PFSK-1 (cell line): ENCODE measurements around the gene TENT4B.

Experiments used
- FOXP2 ChIP-seq: optimal IDR thresholded peaks from 2 replicates; pipeline ENCODE3; 2011; ENCODE audit warnings: borderline replicate concordance, control low read depth, inconsistent platforms; ENCODE audit not compliant: insufficient read depth; ENCODE audit errors: extremely low read length, extremely low read depth
- POLR2AphosphoS5 ChIP-seq: IDR thresholded peaks from 2 replicates; pipeline ENCODE4 v1.6.1; 2012; ENCODE audit warnings: low read depth, mild to moderate bottlenecking, control low read depth, low read length, moderate library complexity
- SIN3A ChIP-seq: IDR thresholded peaks from 2 replicates; pipeline ENCODE4 v1.6.1; 2012; ENCODE audit warnings: mild to moderate bottlenecking, low read length, moderate library complexity, borderline replicate concordance; ENCODE audit not compliant: insufficient read depth
- TAF1 ChIP-seq: IDR thresholded peaks from 2 replicates; pipeline ENCODE4 v1.6.1; 2012; ENCODE audit warnings: low read length, control low read depth, borderline replicate concordance; ENCODE audit not compliant: insufficient read depth
- TF ChIP-seq, protein P1 (sequence below), 2 experiments: IDR thresholded peaks; 2 replicates each; pipeline versions ENCODE4 v1.6.1 to v1.8.0; 2011 to 2012; ENCODE audit warnings: low read depth in 2 of 2, low read length in 2 of 2, control low read depth in 1 of 2, inconsistent platforms in 1 of 2, mild to moderate bottlenecking in 1 of 2, moderate library complexity in 1 of 2; ENCODE audit not compliant: insufficient read depth in 1 of 2

DNA sequence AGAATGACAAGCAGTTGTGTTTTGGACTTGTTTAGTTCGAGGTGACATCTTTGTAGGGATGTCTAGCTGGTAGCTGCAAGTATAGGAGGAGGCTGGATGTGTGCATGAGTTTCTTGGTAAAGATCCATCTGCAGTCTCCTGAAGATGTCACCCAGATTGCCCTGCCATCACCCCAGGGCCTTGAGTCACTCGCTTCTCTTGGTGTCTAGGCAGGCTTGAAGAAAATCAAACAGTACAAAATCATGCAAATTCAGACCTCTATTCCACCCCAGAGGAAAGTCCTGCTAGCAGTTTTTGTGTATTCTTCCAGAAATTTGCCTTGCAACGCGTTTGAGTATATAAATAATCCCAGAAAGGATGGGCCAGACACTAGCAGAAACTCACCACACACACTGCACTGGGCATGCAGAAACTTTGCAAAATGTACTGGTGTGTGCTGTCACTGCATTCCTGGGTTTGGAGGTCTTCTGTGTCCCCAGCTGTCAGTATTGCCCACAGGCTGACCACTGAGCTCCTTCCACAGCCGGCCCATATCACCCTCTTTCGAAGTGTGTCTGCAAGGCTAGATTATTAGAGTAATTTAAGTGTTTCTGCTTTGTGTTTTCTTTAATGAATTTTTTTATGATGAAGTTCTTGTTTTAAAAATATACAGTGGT is 51.5 kb downstream of the TENT4B start:
- TF ChIP-seq, protein P1, sequence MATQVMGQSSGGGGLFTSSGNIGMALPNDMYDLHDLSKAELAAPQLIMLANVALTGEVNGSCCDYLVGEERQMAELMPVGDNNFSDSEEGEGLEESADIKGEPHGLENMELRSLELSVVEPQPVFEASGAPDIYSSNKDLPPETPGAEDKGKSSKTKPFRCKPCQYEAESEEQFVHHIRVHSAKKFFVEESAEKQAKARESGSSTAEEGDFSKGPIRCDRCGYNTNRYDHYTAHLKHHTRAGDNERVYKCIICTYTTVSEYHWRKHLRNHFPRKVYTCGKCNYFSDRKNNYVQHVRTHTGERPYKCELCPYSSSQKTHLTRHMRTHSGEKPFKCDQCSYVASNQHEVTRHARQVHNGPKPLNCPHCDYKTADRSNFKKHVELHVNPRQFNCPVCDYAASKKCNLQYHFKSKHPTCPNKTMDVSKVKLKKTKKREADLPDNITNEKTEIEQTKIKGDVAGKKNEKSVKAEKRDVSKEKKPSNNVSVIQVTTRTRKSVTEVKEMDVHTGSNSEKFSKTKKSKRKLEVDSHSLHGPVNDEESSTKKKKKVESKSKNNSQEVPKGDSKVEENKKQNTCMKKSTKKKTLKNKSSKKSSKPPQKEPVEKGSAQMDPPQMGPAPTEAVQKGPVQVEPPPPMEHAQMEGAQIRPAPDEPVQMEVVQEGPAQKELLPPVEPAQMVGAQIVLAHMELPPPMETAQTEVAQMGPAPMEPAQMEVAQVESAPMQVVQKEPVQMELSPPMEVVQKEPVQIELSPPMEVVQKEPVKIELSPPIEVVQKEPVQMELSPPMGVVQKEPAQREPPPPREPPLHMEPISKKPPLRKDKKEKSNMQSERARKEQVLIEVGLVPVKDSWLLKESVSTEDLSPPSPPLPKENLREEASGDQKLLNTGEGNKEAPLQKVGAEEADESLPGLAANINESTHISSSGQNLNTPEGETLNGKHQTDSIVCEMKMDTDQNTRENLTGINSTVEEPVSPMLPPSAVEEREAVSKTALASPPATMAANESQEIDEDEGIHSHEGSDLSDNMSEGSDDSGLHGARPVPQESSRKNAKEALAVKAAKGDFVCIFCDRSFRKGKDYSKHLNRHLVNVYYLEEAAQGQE (IDR thresholded peaks at IDR 0.05; ENCODE audit: insufficient read depth in 1 of 2, low read depth in 2 of 2, low read length in 2 of 2), result no peak
- TF ChIP-seq POLR2AphosphoS5 (no peak), SIN3A (no peak), TAF1 (no peak), FOXP2 (no peak)
